Measurements from ENCODE around the gene DNLZ. TPM values are rescaled to one million over a fixed set of nuclear protein-coding genes. Genes with fewer than 3 reads are reported as not detected.

Gene DNLZ
- total and polyA plus RNA-seq, 2 of the 4 experiments (the other 2 are of a cell fraction) = 2.0 to 11.4 TPM

GRCh38 chr9:136361047-136361753 lies 2.3 kb downstream of the DNLZ start:
- H3K4ac ChIP-seq (ENCODE audit: low read depth, low read length) = peak overlapping the region; percentile 93
- DNase-seq (peak; percentile 68), ATAC-seq (ENCODE audit: low read depth) (peak; percentile 22)
- peak overlapping the region; percentile 84 for H2BK5ac ChIP-seq (ENCODE audit: low read depth, low read length, poor library complexity, severe bottlenecking)
- H3K4me2 ChIP-seq (ENCODE audit: low read depth, low read length) = peak overlapping the region; percentile 21
- H3K27me3 ChIP-seq (ENCODE audit: control insufficient read depth, insufficient read depth, low read length) = no peaks in the 10 kb centered on the region
- H2BK120ac ChIP-seq (ENCODE audit: low read depth, low read length) = peak overlapping the region; percentile 82
- H2AK9ac ChIP-seq (replicated peaks; ENCODE audit: low read depth, low read length, poor library complexity) = peak overlapping the region; percentile 95
- peak overlapping the region; percentile 36 for H3K9ac ChIP-seq (ENCODE audit: low read depth, low read length)
- dilution Hi-C loops (cut with HindIII; ENCODE audit: low sequenced_read_pairs, unreplicated experiment) (no loop called here), intact Hi-C loops (cut with micrococcal nuclease) (no loop called here), in situ Hi-C loops (cut with MboI; ENCODE audit: low sequenced_read_pairs) (no loop called here)
- WGBS, 2 experiments (ENCODE audit: extremely low coverage in 2 of 2, insufficient read length in 1 of 2) = 8% methylated on average over 10 of the region's 43 CpGs; no CpG with 5 or more reads in 1 of the 2 experiments
- peak overlapping the region; percentile 90 for H2AK5ac ChIP-seq (ENCODE audit: low read depth, low read length)
- ChIA-PET CTCF (no interaction called here), POLR2A (ENCODE audit: unreplicated experiment) (no interaction called here)
- H3K18ac ChIP-seq (ENCODE audit: low read depth, low read length) = peak overlapping the region; percentile 21
- H3K9me3 ChIP-seq (ENCODE audit: control insufficient read depth, insufficient read depth, low read length) = no peaks in the 10 kb centered on the region
- H2AFZ ChIP-seq (replicated peaks; ENCODE audit: low read length, poor library complexity) = peak overlapping the region; percentile 80
- peak overlapping the region; percentile 56 for H3K14ac ChIP-seq (replicated peaks; ENCODE audit: low read depth, low read length)
- H3K23ac ChIP-seq (ENCODE audit: low read depth, low read length) = peak overlapping the region; percentile 90
- H4K20me1 ChIP-seq (ENCODE audit: insufficient read depth, low read length) = no peaks in the 10 kb centered on the region; the same call in 1 of the 2 replicates
- H2BK15ac ChIP-seq (ENCODE audit: low read depth, low read length) = peak overlapping the region; percentile 62; the same call in 2 of the 3 replicates
- peak overlapping the region; percentile 64; the same call in 1 of the 2 replicates for H3K56ac ChIP-seq (ENCODE audit: extremely low read depth, insufficient read depth, low read length)
- peaks cover 6% of the 10 kb centered on the region for H3K9me1 ChIP-seq (ENCODE audit: insufficient read depth, low read length)
- H2BK20ac ChIP-seq (ENCODE audit: low read depth, low read length) = 0 out of 2 replicates have a peak overlapping the region, but pooled peaks have one; percentile 36
- H3K27ac ChIP-seq (ENCODE audit: insufficient read depth, low read length) = peak overlapping the region; percentile 83
- peaks cover 29% of the 10 kb centered on the region for H3K4me1 ChIP-seq (ENCODE audit: control insufficient read depth, insufficient read depth, low read length)
- no TSS peak for BruUV-seq (replicated peaks)
- peak overlapping the region; percentile 71 for H4K5ac ChIP-seq (ENCODE audit: low read depth, low read length)
- H3K36me3 ChIP-seq (ENCODE audit: control insufficient read depth, insufficient read depth, low read length) = peaks cover 28% of the 10 kb centered on the region; the same call in 1 of the 2 replicates
- peak overlapping the region; percentile 87 to 90 for H4K8ac ChIP-seq (ENCODE audit: low read depth in 2 of 2, low read length in 2 of 2)
- H4K91ac ChIP-seq (ENCODE audit: insufficient read depth, low read depth, low read length) = peak overlapping the region; percentile 91
- H3K4me3 ChIP-seq (ENCODE audit: insufficient read depth, low read depth, low read length) = no peak overlapping the region
- H3K79me1 ChIP-seq (ENCODE audit: low read depth in 1 of 2, low read length in 2 of 2) = peaks cover 3 to 39% of the 10 kb centered on the region in 2 experiments; a peak in 3 of 4 replicates
- TF ChIP-seq MAZ (IDR thresholded peaks at IDR 0.05; ENCODE audit: borderline replicate concordance, low read depth, low read length) (peak; percentile 76; the same call in 1 of the 2 replicates), ELK1 (IDR thresholded peaks at IDR 0.05; ENCODE audit: borderline replicate concordance, low read depth, low read length) (no peak), MAFK (IDR thresholded peaks at IDR 0.05; ENCODE audit: low read depth, low read length) (no peak), SMC3 (IDR thresholded peaks at IDR 0.05; ENCODE audit: low read depth, low read length) (no peak), USF2 (IDR thresholded peaks at IDR 0.05; ENCODE audit: low read depth, low read length) (no peak; the same call in 1 of the 2 replicates), MXI1 (IDR thresholded peaks at IDR 0.05; ENCODE audit: borderline replicate concordance, low read depth, low read length) (no peak), FOS (IDR thresholded peaks at IDR 0.05; ENCODE audit: low read depth, low read length) (no peak), RAD21 (IDR thresholded peaks at IDR 0.05; ENCODE audit: low read length) (no peak), POLR2A (IDR thresholded peaks at IDR 0.05; ENCODE audit: low read depth, low read length) (peak; percentile 22; the same call in 1 of the 2 replicates), NFE2L2 (IDR thresholded peaks at IDR 0.05; ENCODE audit: low read depth, low read length) (no peak), RCOR1 (IDR thresholded peaks at IDR 0.05; ENCODE audit: insufficient replicate concordance, low read length) (no peak), BHLHE40 (IDR thresholded peaks at IDR 0.05; ENCODE audit: low read depth, low read length) (peak; percentile 33; the same call in 1 of the 2 replicates), CHD1 (IDR thresholded peaks at IDR 0.05; ENCODE audit: low read depth, low read length) (no peak), CEBPB (IDR thresholded peaks at IDR 0.05; ENCODE audit: low read depth, low read length) (no peak)
